Transverse colon (tissue), 4 donors: ENCODE data around the gene SLC22A1. TPM values are rescaled to one million over a fixed set of nuclear protein-coding genes. Genes with fewer than 3 reads are reported as not detected.
A peak's percentile ranks its signal among the peaks of the same experiment; 100 is the strongest.

Experiments
- DNase-seq: peaks from one replicate; pipeline ENCODE4 v3.0.0-alpha.2; 2019
- H3K27ac ChIP-seq, 4 donors: fragments of 200-600 bp; sonication (generic); 2 replicates each; pipeline ENCODE4 v1.5.1; 2016 to 2018; ENCODE audit warnings: inconsistent platforms in 4 of 4
- H3K27me3 ChIP-seq: fragments of 200-600 bp; sonication (generic); 2 replicates; pipeline ENCODE4 v1.5.1; 2017; ENCODE audit warnings: inconsistent platforms
- H3K36me3 ChIP-seq, 4 donors: fragments of 200-600 bp; sonication (generic); 2 replicates each; pipeline ENCODE4 v1.5.1; 2017 to 2019; ENCODE audit warnings: inconsistent platforms in 4 of 4
- H3K4me1 ChIP-seq, 4 donors: fragments of 200-600 bp; sonication (generic); 2 replicates each; pipeline ENCODE4 v1.5.1; 2017 to 2020; ENCODE audit warnings: inconsistent platforms in 4 of 4
- H3K4me3 ChIP-seq, 4 donors: fragments of 200-600 bp; sonication (generic); 1 replicate in 1 of 4; 2 replicates in 3 of 4; pipeline versions ENCODE4 v1.5.1 to v1.6.1; 2017 to 2019; ENCODE audit warnings: inconsistent platforms in 4 of 4
- H3K9me3 ChIP-seq, 2 donors: fragments of 200-600 bp; sonication (generic); 2 replicates each; pipeline ENCODE4 v1.5.1; 2017 to 2019; ENCODE audit warnings: inconsistent platforms in 2 of 2
- CTCF ChIP-seq, 5 experiments: fragments of 200-600 bp in 3 of 5; fragments of 450-650 bp in 2 of 5; sonication (generic) in 3 of 5; IDR thresholded peaks; 1 replicate in 2 of 5; 2 replicates in 3 of 5; pipeline ENCODE4 v1.5.1; 2016 to 2017; ENCODE audit warnings: antibody characterized with exemption in 5 of 5, inconsistent platforms in 3 of 5, mild to moderate bottlenecking in 2 of 5, moderate library complexity in 1 of 5
- EP300 ChIP-seq: sonication (generic); formaldehyde crosslinking; IDR thresholded peaks from one replicate; pipeline ENCODE4 v1.6.1; 2017; ENCODE audit warnings: antibody characterized with exemption, low read depth
- POLR2A ChIP-seq: fragments of 450-650 bp; IDR thresholded peaks from one replicate; pipeline ENCODE4 v1.6.1; 2016; ENCODE audit warnings: antibody characterized with exemption, mild to moderate bottlenecking, moderate library complexity
- POLR2AphosphoS5 ChIP-seq, 3 donors: sonication (generic); formaldehyde crosslinking; IDR thresholded peaks; one replicate each; pipeline ENCODE4 v1.6.1; 2016; ENCODE audit warnings: antibody characterized with exemption in 3 of 3
- WGBS, 2 donors: methylation state at CpG; one replicate each; pipeline ENCODE4 v1.1.5; 2018; ENCODE audit warnings: low coverage in 1 of 2; 5-methylcytosine and 5-hydroxymethylcytosine counted together
- in situ Hi-C, 4 donors: fragments of 200-750 bp; cut with MboI; loops; one replicate each; pipeline versions ENCODE4 v1.15.0 to v1.15.1; 2017; ENCODE audit warnings: low sequenced_read_pairs in 3 of 4, low pct_ligation_motif_present in 1 of 4, low pct_unique_long_range_greater_than_20kb in 1 of 4
- intact Hi-C: fragments of 100-400 bp; cut with DNase I; formaldehyde crosslinking; loops from one replicate; pipeline ENCODE4 v1.15.1; 2023; ENCODE audit warnings: low total_unique reads
- total RNA-seq, 4 donors: library from RNA; depleted of rRNA; stranded (reverse); fragments of >200 nt; gene quantifications; one replicate each; pipeline ENCODE4 v1.1.0, GENCODE V29; 2016

The SLC22A1 gene
- total RNA-seq, 4 donors from 2014 or later = 0.40 to 1.7 (median 0.55) TPM; not detected in 1

DNA sequence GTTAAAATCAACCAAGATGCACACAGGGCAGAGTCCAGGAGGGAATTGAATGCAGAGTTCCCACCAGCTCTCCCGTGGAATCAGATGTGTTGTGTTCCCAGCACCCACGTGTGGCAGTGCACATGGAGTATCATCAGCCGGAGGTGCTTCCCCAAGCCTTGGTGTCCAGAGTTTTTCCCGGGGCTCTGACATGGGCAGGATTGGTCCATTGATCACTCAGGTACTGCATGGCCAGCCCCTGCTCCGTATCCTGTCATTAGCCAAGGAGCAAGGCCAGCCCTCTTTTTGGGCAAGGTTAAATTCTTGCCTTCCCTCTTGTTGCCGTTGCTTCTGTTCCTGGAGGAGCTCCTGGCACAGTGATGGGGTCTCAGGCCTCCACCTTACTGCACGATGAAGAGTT lies 28.6 kb upstream of the SLC22A1 start:
- in situ Hi-C loops (no loop called here), intact Hi-C loops (no loop called here)
- Histone ChIP-seq H3K9me3 (no peaks in the 10 kb centered on the region), H3K27ac (no peak overlapping the region), H3K36me3 (peaks cover 0 to 54% (median 23%) of the 10 kb centered on the region in 4 donors), H3K27me3 (no peaks in the 10 kb centered on the region), H3K4me1 (peaks cover 6 to 22% (median 18%) of the 10 kb centered on the region in 4 donors), H3K4me3 (no peak overlapping the region)
- TF ChIP-seq CTCF (IDR thresholded peaks at IDR 0.05) = no peak
- no peak for TF ChIP-seq POLR2A
- no peak for TF ChIP-seq EP300
- no peak for TF ChIP-seq POLR2AphosphoS5 (IDR thresholded peaks at IDR 0.05)
- WGBS, 2 donors = 86% methylated on average over 7 of the region's 7 CpGs; no CpG with 5 or more reads in 1 of the 2 donors
- DNase-seq = no peak

DNA sequence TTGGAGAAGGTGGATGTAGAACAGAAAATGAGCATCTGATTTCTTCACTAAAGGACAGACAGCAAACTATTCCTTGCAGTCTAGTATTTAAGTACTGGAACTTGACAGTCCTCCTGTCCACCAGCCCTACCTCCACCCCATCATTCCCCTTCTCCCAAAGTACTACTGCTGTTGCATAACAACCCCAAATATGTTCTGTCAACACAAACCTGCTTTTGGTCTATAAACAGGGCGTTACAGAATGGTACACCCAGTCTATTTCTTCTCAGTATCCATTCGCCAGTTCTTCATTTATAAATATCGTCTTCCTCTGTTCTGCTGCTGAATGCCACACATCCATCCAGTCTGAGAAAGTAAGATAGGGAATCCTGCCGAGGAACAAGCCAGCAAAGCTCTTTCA lies 27.7 kb upstream of the SLC22A1 start:
- 40 to 92% methylated on average over 1 to 4 of the region's 4 CpGs for WGBS, 2 donors
- Histone ChIP-seq H3K27me3 (no peaks in the 10 kb centered on the region), H3K4me1 (peaks cover 6 to 18% (median 14%) of the 10 kb centered on the region in 4 donors), H3K4me3 (no peak overlapping the region), H3K9me3 (no peaks in the 10 kb centered on the region), H3K36me3 (peaks cover 0 to 54% (median 25%) of the 10 kb centered on the region in 4 donors), H3K27ac (no peak overlapping the region)
- intact Hi-C loops (no loop called here), in situ Hi-C loops (no loop called here)
- TF ChIP-seq POLR2A = no peak
- TF ChIP-seq CTCF (IDR thresholded peaks at IDR 0.05) = no peak
- TF ChIP-seq EP300 = no peak
- TF ChIP-seq POLR2AphosphoS5 (IDR thresholded peaks at IDR 0.05) = no peak
- DNase-seq = no peak

- Histone ChIP-seq H3K4me3 (no peak overlapping the region), H3K36me3 (peaks cover 0 to 44% (median 20%) of the 10 kb centered on the region in 4 donors), H3K9me3 (no peaks in the 10 kb centered on the region), H3K27me3 (no peaks in the 10 kb centered on the region), H3K4me1 (peaks cover 0 to 13% (median 2%) of the 10 kb centered on the region in 4 donors), H3K27ac (no peak overlapping the region)
- DNase-seq = no peak
- intact Hi-C loops = no loop called here
- 92 to 95% methylated on average over 4 to 8 of the region's 8 CpGs for WGBS, 2 donors
- no peak for TF ChIP-seq EP300
- no peak for TF ChIP-seq POLR2A
- no peak for TF ChIP-seq CTCF (IDR thresholded peaks at IDR 0.05)
- TF ChIP-seq POLR2AphosphoS5 (IDR thresholded peaks at IDR 0.05) = no peak
- in situ Hi-C loops = no loop called here
Observed at GRCh38 chr6:160095146-160095845, 26.3 kb upstream of the SLC22A1 start.

DNA sequence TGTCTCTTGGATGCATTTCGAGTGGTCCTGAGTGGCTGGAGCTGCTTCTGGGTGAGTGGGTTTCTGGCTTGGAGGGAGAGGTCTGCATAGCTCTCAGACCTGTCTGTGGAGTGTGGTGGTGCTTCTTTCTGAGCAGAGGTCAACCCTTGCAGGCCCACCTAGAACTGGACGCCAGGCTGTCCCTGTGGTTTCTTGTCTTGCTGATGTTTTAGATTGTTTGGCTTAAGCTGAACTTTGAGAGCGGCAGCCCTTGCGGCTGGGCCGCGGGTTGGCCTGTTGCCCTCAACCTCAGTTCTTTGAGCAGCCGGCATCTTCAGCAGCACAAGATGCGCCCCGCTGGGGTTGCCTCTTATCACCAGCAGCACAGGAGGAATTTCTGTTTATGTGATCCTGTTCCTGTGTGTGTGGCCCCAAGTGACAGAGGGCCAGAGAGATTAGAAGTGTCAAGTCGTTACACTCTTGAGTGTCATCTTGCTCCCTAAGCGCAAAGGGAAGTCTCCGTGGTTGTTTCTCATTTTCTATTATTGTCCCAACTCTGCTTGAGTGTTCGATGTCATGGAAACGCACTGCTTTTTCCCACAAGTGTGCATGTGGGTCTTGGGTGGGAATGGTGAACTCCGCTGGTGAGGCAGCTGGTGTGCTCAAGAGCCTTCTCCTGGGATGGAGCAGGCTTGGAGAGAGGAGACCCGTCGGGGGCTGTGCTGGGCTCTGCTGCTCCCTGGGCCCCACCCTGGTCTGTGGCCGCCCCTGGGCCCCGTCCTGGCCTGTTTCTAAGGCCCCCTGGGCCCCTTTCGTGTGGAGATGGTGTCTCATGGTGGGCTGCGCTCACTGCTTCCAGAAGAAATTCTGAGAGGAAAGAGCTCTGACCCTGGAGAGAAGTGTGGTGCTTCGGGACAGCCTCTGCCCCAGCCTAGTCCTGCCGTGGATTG lies 20.1 kb upstream of the SLC22A1 start:
- Histone ChIP-seq H3K27ac (peak overlapping the region in 1 of 4 donors; percentile 21), H3K4me3 (no peak overlapping the region), H3K9me3 (no peaks in the 10 kb centered on the region), H3K4me1 (peaks cover 0 to 11% (median 0%) of the 10 kb centered on the region in 4 donors), H3K27me3 (no peaks in the 10 kb centered on the region), H3K36me3 (peaks cover 0 to 44% (median 21%) of the 10 kb centered on the region in 4 donors)
- no peak for TF ChIP-seq POLR2AphosphoS5 (IDR thresholded peaks at IDR 0.05)
- no peak for TF ChIP-seq POLR2A
- no peak for TF ChIP-seq CTCF (IDR thresholded peaks at IDR 0.05)
- no peak for TF ChIP-seq EP300
- DNase-seq = no peak
- in situ Hi-C loops = no loop called here
- 77 to 88% methylated on average over 7 to 23 of the region's 23 CpGs for WGBS, 2 donors
- intact Hi-C loops = no loop called here
